Neural progenitor cell (in vitro differentiated cells): ENCODE data around the gene SLC39A10.

Source experiments
- EZH2 ChIP-seq: fragments of 200-600 bp; sonication (generic); IDR thresholded peaks from 2 replicates; pipeline ENCODE4 v1.6.1; 2017; ENCODE audit warnings: antibody characterized with exemption, mild to moderate bottlenecking, moderate library complexity
- EZH2phosphoT487 ChIP-seq: fragments of 200-600 bp; sonication (generic); IDR thresholded peaks from 2 replicates; pipeline ENCODE4 v1.6.1; 2017; ENCODE audit warnings: antibody characterized with exemption
- TF ChIP-seq, protein P1 (sequence below): fragments of 200-600 bp; sonication (generic); IDR thresholded peaks from 2 replicates; pipeline ENCODE4 v1.5.1; 2017; ENCODE audit warnings: antibody characterized with exemption, mild to moderate bottlenecking

DNA sequence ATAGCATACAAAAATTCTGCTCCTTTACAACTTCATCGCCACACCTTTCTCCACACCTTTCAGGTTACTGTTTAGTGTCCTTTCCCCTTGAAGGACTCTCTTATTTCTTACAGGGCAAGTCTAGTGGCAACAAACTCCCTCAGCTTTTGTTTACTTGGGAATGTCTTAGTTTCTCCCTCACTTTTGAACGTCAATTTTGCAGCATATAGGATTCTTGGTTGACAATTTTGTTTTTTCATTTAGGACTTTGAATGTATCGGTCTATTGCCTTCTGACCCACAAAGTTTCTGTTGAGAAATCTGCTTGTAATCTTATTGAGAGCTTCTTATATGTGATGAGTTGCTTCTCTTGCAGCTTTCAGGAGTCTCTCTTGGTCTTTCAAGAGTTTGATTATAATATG, 43.5 kb downstream of the SLC39A10 start:
- TF ChIP-seq, protein P1, sequence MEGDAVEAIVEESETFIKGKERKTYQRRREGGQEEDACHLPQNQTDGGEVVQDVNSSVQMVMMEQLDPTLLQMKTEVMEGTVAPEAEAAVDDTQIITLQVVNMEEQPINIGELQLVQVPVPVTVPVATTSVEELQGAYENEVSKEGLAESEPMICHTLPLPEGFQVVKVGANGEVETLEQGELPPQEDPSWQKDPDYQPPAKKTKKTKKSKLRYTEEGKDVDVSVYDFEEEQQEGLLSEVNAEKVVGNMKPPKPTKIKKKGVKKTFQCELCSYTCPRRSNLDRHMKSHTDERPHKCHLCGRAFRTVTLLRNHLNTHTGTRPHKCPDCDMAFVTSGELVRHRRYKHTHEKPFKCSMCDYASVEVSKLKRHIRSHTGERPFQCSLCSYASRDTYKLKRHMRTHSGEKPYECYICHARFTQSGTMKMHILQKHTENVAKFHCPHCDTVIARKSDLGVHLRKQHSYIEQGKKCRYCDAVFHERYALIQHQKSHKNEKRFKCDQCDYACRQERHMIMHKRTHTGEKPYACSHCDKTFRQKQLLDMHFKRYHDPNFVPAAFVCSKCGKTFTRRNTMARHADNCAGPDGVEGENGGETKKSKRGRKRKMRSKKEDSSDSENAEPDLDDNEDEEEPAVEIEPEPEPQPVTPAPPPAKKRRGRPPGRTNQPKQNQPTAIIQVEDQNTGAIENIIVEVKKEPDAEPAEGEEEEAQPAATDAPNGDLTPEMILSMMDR = no peak
- TF ChIP-seq EZH2 (no peak), EZH2phosphoT487 (no peak)
